Measurements from ENCODE around the gene FILIP1L.

DNA sequence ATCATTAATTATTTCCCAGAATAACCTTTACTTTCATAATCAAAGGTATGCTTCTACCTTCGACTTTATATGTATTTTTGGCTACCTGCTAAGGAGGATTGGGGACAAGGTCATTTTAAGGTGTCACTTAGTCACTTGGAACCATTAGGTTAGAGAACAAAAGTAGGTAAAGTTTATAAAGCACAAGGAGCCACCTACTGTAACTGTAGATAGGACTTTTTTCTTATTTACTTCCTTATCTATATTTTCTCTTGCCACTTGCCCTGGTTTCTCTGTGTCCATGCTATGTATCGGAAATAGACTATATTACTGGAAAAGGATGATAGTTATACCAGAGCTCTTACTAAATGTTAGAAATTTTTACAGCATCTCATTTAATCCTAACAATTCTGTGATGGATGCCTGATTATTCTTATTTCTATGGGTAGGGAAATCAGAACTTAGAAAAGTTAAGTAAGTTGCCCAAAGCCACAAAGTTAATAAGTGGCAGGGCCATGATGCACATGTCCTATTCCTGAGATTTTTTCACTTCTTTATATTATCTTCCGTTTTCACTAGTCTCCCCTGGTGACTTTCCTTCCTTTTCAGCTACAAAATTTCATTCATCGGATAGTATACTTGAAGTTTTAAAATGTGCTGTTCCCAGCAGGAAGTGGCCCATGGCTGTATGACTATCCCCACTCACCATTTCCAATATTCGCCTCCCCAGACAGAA is 164.2 kb downstream of the FILIP1L start:
- TF ChIP-seq, protein P1, sequence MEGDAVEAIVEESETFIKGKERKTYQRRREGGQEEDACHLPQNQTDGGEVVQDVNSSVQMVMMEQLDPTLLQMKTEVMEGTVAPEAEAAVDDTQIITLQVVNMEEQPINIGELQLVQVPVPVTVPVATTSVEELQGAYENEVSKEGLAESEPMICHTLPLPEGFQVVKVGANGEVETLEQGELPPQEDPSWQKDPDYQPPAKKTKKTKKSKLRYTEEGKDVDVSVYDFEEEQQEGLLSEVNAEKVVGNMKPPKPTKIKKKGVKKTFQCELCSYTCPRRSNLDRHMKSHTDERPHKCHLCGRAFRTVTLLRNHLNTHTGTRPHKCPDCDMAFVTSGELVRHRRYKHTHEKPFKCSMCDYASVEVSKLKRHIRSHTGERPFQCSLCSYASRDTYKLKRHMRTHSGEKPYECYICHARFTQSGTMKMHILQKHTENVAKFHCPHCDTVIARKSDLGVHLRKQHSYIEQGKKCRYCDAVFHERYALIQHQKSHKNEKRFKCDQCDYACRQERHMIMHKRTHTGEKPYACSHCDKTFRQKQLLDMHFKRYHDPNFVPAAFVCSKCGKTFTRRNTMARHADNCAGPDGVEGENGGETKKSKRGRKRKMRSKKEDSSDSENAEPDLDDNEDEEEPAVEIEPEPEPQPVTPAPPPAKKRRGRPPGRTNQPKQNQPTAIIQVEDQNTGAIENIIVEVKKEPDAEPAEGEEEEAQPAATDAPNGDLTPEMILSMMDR (IDR thresholded peaks at IDR 0.05) = no peak
- no peak for TF ChIP-seq POLR2A (IDR thresholded peaks at IDR 0.05)

Data from vagina (tissue), 2 donors.